Nephron (organoid): Measurements from ENCODE around the gene RPL14.

Experiments
- H3K27ac Mint-ChIP-seq, 3 experiments: 2 replicates each; pipeline ENCODE4 v1.8.0; 2020; ENCODE audit warnings: mixed read lengths in 3 of 3, mild to moderate bottlenecking in 2 of 3, moderate library complexity in 1 of 3
- H3K27me3 Mint-ChIP-seq: 2 replicates; pipeline ENCODE4 v1.8.0; 2021; ENCODE audit warnings: low read depth, mild to moderate bottlenecking, moderate library complexity, mixed read lengths
- H3K36me3 Mint-ChIP-seq: 2 replicates; pipeline ENCODE4 v1.8.0; 2020; ENCODE audit warnings: low read depth, mixed read lengths
- H3K4me1 Mint-ChIP-seq: 2 replicates; pipeline ENCODE4 v1.8.0; 2020; ENCODE audit warnings: mixed read lengths
- H3K4me3 Mint-ChIP-seq, 3 experiments: 2 replicates each; pipeline ENCODE4 v1.8.0; 2020; ENCODE audit warnings: mild to moderate bottlenecking in 3 of 3, mixed read lengths in 3 of 3, moderate library complexity in 2 of 3
- H3K9me3 Mint-ChIP-seq: 2 replicates; pipeline ENCODE4 v1.8.0; 2020; ENCODE audit warnings: mixed read lengths
- TF ChIP-seq, protein P1 (sequence below), 3 experiments: fragments of 200-600 bp; sonication (generic); IDR thresholded peaks; one replicate each; pipeline ENCODE4 v1.5.0; 2021; ENCODE audit warnings: antibody characterized with exemption in 3 of 3; ENCODE audit not compliant: unreplicated experiment in 3 of 3

The RPL14 gene

DNA sequence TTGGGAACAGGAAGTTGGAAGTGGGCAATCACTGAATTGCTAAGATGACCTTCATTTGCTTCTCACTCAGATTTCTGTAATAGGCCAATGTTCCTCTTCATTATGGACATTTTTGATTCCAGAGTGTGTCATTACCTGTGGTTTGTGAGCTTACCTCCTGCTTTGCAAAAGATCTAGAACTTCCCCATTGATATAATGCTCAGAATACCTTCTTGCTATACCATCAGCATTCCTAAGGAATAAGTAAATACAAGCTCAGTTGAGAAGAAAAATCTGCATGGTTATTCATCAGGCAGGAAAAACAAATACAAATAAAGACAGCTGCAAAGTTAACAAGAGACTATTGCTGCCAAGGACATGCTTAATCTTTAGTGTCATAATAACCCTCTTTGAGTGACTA is 5.6 kb upstream of the RPL14 start:
- H3K4me1 Mint-ChIP-seq, result peaks cover 22% of the 10 kb centered on the region
- TF ChIP-seq, protein P1, sequence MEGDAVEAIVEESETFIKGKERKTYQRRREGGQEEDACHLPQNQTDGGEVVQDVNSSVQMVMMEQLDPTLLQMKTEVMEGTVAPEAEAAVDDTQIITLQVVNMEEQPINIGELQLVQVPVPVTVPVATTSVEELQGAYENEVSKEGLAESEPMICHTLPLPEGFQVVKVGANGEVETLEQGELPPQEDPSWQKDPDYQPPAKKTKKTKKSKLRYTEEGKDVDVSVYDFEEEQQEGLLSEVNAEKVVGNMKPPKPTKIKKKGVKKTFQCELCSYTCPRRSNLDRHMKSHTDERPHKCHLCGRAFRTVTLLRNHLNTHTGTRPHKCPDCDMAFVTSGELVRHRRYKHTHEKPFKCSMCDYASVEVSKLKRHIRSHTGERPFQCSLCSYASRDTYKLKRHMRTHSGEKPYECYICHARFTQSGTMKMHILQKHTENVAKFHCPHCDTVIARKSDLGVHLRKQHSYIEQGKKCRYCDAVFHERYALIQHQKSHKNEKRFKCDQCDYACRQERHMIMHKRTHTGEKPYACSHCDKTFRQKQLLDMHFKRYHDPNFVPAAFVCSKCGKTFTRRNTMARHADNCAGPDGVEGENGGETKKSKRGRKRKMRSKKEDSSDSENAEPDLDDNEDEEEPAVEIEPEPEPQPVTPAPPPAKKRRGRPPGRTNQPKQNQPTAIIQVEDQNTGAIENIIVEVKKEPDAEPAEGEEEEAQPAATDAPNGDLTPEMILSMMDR (IDR thresholded peaks at IDR 0.05; ENCODE audit: unreplicated experiment in 3 of 3), result no peak
- peak overlapping the region in 1 of 3 experiments; percentile 24 for H3K27ac Mint-ChIP-seq
- no peaks in the 10 kb centered on the region for H3K36me3 Mint-ChIP-seq
- H3K9me3 Mint-ChIP-seq, result no peaks in the 10 kb centered on the region
- peak overlapping the region; percentile 88 to 94 (median 91) for H3K4me3 Mint-ChIP-seq
- H3K27me3 Mint-ChIP-seq, result no peaks in the 10 kb centered on the region

DNA sequence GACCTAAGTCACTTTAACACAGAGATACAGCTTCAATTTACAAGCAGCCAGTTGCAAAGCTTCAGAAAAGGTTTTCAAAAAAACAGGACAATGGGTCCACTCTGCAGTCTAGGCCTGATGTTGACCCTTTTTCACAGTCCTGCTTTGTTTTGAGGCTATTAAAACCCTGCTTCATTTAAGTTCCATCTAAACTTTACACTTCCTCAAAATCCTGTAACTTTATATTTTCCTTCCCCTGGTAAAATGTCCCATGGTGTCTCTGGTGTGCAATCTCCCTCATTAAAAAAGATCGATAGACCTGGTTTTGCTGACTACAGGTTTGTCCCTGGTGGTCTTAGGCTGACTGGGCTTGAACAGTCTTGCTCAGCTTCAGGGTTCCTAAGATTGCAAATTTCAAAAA is 5.1 kb upstream of the RPL14 start:
- no peaks in the 10 kb centered on the region for H3K36me3 Mint-ChIP-seq
- H3K27ac Mint-ChIP-seq, result peak overlapping the region; percentile 72 to 98 (median 97)
- H3K4me1 Mint-ChIP-seq, result peaks cover 25% of the 10 kb centered on the region
- TF ChIP-seq, protein P1 (IDR thresholded peaks at IDR 0.05; ENCODE audit: unreplicated experiment in 3 of 3), result no peak
- H3K9me3 Mint-ChIP-seq, result no peaks in the 10 kb centered on the region
- H3K27me3 Mint-ChIP-seq, result no peaks in the 10 kb centered on the region
- peak overlapping the region; percentile 88 to 94 (median 91) for H3K4me3 Mint-ChIP-seq

DNA sequence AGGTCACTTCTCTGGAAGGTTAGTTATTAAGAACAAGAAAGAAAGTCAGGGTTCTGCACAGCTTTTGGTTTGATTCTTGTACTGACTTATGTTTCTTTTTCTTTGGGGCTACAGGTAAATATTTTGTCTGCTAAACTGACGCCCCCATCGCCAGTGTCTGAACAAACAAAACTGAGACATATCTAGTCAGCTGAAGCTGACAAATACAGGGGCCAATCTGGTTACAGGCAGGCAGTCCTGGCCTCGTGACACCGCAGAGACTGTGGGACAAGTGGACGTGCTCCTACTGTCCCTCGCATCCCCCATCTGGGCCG is 4.6 kb upstream of the RPL14 start:
- Mint-ChIP-seq H3K27ac (peak overlapping the region; percentile 72 to 98 (median 97)), H3K9me3 (no peaks in the 10 kb centered on the region), H3K36me3 (no peaks in the 10 kb centered on the region), H3K4me3 (peak overlapping the region; percentile 88 to 94 (median 91)), H3K4me1 (peaks cover 28% of the 10 kb centered on the region), H3K27me3 (no peaks in the 10 kb centered on the region)
- TF ChIP-seq, protein P1 (IDR thresholded peaks at IDR 0.05; ENCODE audit: unreplicated experiment in 3 of 3), result no peak

DNA sequence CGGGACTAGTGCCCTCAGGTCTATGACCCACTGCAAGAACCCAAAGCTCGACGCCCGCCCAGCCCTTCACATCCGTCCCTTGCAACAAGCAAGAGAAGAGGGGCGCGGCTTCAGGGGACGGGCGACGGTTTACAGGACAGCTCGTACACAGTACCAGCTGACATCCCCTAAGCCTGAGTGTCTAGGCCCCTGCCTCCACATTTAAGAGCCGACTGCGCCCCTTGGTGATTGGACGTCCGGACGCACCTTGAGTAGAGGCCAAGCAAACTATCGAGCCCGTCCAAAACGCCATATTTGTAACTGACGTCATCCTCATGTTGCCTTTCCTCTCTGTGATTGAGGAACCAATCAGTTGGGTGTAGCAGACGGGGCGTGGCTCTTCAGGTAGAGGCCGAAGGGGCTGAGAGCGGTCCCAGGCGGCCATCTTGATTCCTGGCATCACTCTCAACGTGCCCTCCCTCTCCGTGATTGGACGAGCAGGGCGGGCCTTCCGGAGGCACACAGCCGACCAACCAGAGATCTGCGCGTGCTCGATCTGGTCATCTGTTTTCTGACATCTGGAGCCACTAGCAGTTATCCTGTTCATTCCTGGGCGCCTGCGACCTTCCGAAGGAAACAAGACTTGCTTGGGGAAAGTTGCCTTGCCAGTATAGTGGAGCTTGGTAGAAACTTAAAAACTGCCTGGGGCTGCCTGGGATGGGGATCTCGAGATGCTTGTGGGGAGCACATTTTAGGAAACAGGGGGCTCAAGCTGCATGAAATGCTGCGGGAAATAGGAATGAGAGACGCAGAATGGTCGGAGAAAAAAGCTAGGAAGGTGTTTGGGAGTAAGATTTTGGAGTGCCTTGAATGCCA is 4.0 kb upstream of the RPL14 start:
- Mint-ChIP-seq H3K9me3 (no peaks in the 10 kb centered on the region), H3K4me1 (peaks cover 33% of the 10 kb centered on the region), H3K4me3 (peak overlapping the region; percentile 88 to 94 (median 91)), H3K27me3 (no peaks in the 10 kb centered on the region), H3K36me3 (peaks cover 5% of the 10 kb centered on the region), H3K27ac (peak overlapping the region; percentile 72 to 98 (median 97))
- TF ChIP-seq, protein P1 (IDR thresholded peaks at IDR 0.05; ENCODE audit: unreplicated experiment in 3 of 3), result no peak

DNA sequence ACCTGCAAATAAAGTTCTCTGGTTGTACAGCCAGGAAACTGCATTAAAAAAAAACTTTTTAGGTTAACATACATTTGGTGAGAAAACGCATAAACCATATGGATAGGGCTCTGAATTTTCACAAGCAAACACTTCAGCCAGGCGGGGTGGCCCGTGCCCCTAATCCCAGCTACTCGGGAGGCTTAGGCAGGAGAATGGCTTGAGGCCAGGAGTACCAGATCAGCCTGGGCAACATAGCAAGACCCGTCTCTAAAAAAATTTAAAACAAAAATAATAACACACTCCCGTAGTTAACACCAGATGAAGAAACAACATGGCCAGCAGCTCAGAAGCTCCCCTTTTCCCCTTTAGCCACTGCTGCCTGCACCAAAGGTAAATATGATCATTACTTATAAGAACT is 3.2 kb upstream of the RPL14 start:
- TF ChIP-seq, protein P1 (IDR thresholded peaks at IDR 0.05; ENCODE audit: unreplicated experiment in 3 of 3), result no peak
- Mint-ChIP-seq H3K4me1 (peaks cover 39% of the 10 kb centered on the region), H3K36me3 (peaks cover 13% of the 10 kb centered on the region), H3K9me3 (no peaks in the 10 kb centered on the region), H3K27ac (peak overlapping the region in 1 of 3 experiments; percentile 46), H3K4me3 (peak overlapping the region; percentile 88 to 94 (median 91)), H3K27me3 (no peaks in the 10 kb centered on the region)

DNA sequence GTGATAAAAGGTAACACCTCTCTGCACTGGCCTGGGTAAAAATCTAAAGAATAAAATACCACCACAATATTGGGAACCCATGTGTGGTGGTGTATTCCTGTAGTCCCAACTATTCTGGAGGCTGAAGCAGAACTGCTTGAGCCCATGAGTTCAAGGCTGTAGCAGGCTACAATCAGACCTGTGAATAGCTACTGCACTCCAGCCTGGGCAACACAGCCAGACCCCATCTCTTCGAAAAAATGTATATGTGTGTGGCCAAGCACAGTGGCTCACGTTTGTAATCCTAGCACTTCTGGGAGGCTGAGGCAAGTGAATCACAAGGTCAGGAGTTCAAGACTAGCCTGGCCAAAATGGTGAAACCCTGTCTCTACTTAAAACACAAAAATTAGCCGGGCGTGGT is 1.8 kb upstream of the RPL14 start:
- Mint-ChIP-seq H3K4me1 (peaks cover 43% of the 10 kb centered on the region), H3K9me3 (no peaks in the 10 kb centered on the region), H3K36me3 (peaks cover 21% of the 10 kb centered on the region), H3K27ac (peak overlapping the region in 2 of 3 experiments; percentile 72 to 97), H3K4me3 (peak overlapping the region; percentile 88 to 93 (median 91)), H3K27me3 (no peaks in the 10 kb centered on the region)
- TF ChIP-seq, protein P1 (IDR thresholded peaks at IDR 0.05; ENCODE audit: unreplicated experiment in 3 of 3), result no peak
